SH-SY5Y (cell line): ENCODE measurements around the gene DCAF8.

ENCODE experiments used
- GATA2 ChIP-seq: IDR thresholded peaks from 2 replicates; pipeline ENCODE4 v1.6.1; 2011; ENCODE audit warnings: mild to moderate bottlenecking, low read depth, low read length
- GATA3 ChIP-seq: IDR thresholded peaks from 2 replicates; pipeline ENCODE4 v1.6.1; 2011; ENCODE audit warnings: low read depth, mild to moderate bottlenecking, low read length, moderate library complexity

GRCh38 chr1:160244209-160244608 is 18.1 kb downstream of the DCAF8 start:
- TF ChIP-seq GATA2 = no peak
- TF ChIP-seq GATA3 = no peak
